Ascending aorta (tissue), 2 donors: Measurements from ENCODE around the gene FAHD1. TPM values are rescaled to one million over a fixed set of nuclear protein-coding genes. Genes with fewer than 3 reads are reported as not detected.

Experiments used
- DNase-seq, 2 donors: peaks; one replicate each; pipeline ENCODE4 v3.0.0-alpha.2; 2019; ENCODE audit warnings: low spot score in 2 of 2
- H3K27ac ChIP-seq, 2 donors: fragments of 200-600 bp; sonication (generic); one replicate each; pipeline ENCODE4 v1.5.1; 2016 to 2017; ENCODE audit warnings: mild to moderate bottlenecking in 1 of 2
- H3K27me3 ChIP-seq: fragments of 200-600 bp; sonication (generic); one replicate; pipeline ENCODE4 v1.5.1; 2017
- H3K36me3 ChIP-seq, 2 donors: fragments of 200-600 bp; sonication (generic); one replicate each; pipeline ENCODE4 v1.5.1; 2016
- H3K4me1 ChIP-seq, 2 donors: fragments of 200-600 bp; sonication (generic); one replicate each; pipeline ENCODE4 v1.5.1; 2016 to 2017; ENCODE audit warnings: mild to moderate bottlenecking in 1 of 2
- H3K4me3 ChIP-seq, 2 donors: fragments of 200-600 bp; sonication (generic); one replicate each; pipeline ENCODE4 v1.5.1; 2016 to 2017; ENCODE audit warnings: mild to moderate bottlenecking in 1 of 2
- H3K9me3 ChIP-seq, 2 donors: fragments of 200-600 bp; sonication (generic); one replicate each; pipeline ENCODE4 v1.5.1; 2016
- CTCF ChIP-seq, 3 experiments: fragments of 200-600 bp in 2 of 3; fragments of 450-650 bp in 1 of 3; sonication (generic) in 2 of 3; IDR thresholded peaks; one replicate each; pipeline ENCODE4 v1.5.1; 2016 to 2019; ENCODE audit warnings: antibody characterized with exemption in 3 of 3, mild to moderate bottlenecking in 1 of 3, moderate library complexity in 1 of 3
- intact Hi-C: fragments of 100-400 bp; cut with DNase I; formaldehyde crosslinking; loops from one replicate; pipeline ENCODE4 v1.15.1; 2023
- total RNA-seq: library from RNA; depleted of rRNA; stranded (reverse); fragments of >200 nt; gene quantifications from one replicate; pipeline ENCODE4 v1.1.0, GENCODE V29; 2016

Gene FAHD1
- total RNA-seq, 1 donor from 2014 or later, result 233 TPM

GRCh38 chr16:1831186-1832075 lies 4.4 kb downstream of the FAHD1 start:
- peaks cover 3 to 4% of the 10 kb centered on the region in 2 donors for H3K36me3 ChIP-seq
- no peak overlapping the region for H3K4me3 ChIP-seq
- no peak for DNase-seq
- H3K27me3 ChIP-seq, result no peaks in the 10 kb centered on the region
- TF ChIP-seq CTCF (IDR thresholded peaks at IDR 0.05), result no peak
- intact Hi-C loops, result no loop called here
- no peaks in the 10 kb centered on the region for H3K9me3 ChIP-seq
- peaks cover 3 to 19% of the 10 kb centered on the region in 2 donors for H3K4me1 ChIP-seq
- no peak overlapping the region for H3K27ac ChIP-seq

GRCh38 chr16:1832838-1833454 lies 5.9 kb downstream of the FAHD1 start:
- peaks cover 0 to 14% of the 10 kb centered on the region in 2 donors for H3K4me1 ChIP-seq
- no peak for TF ChIP-seq CTCF (IDR thresholded peaks at IDR 0.05)
- no peak overlapping the region for H3K4me3 ChIP-seq
- H3K36me3 ChIP-seq, result peaks cover 3 to 4% of the 10 kb centered on the region in 2 donors
- H3K27me3 ChIP-seq, result no peaks in the 10 kb centered on the region
- no peaks in the 10 kb centered on the region for H3K9me3 ChIP-seq
- intact Hi-C loops, result no loop called here
- DNase-seq, result no peak
- no peak overlapping the region for H3K27ac ChIP-seq

- H3K4me1 ChIP-seq, result peaks cover 0 to 3% of the 10 kb centered on the region in 2 donors
- H3K36me3 ChIP-seq, result peaks cover 0 to 4% of the 10 kb centered on the region in 2 donors
- no peak overlapping the region for H3K4me3 ChIP-seq
- no peaks in the 10 kb centered on the region for H3K9me3 ChIP-seq
- intact Hi-C loops, result no loop called here
- H3K27ac ChIP-seq, result no peak overlapping the region
- H3K27me3 ChIP-seq, result no peaks in the 10 kb centered on the region
- no peak for TF ChIP-seq CTCF (IDR thresholded peaks at IDR 0.05)
- no peak for DNase-seq
Measured at GRCh38 chr16:1834096-1834495, 7.1 kb downstream of the FAHD1 start.

- no peaks in the 10 kb centered on the region for H3K36me3 ChIP-seq
Measured at GRCh38 chr16:1839554-1839953, 12.5 kb downstream of the FAHD1 start.

GRCh38 chr16:1845985-1846384 lies 19.0 kb downstream of the FAHD1 start:
- DNase-seq, result no peak
- H3K9me3 ChIP-seq, result no peaks in the 10 kb centered on the region
- intact Hi-C loops, result no loop called here
- H3K27me3 ChIP-seq, result no peaks in the 10 kb centered on the region
- no peak for TF ChIP-seq CTCF (IDR thresholded peaks at IDR 0.05)
- no peak overlapping the region for H3K4me3 ChIP-seq
- H3K36me3 ChIP-seq, result no peaks in the 10 kb centered on the region
- H3K27ac ChIP-seq, result no peak overlapping the region
- no peaks in the 10 kb centered on the region for H3K4me1 ChIP-seq

More at GRCh38 chr16:1839554-1839953, 12.5 kb downstream of the FAHD1 start:
- no peak for TF ChIP-seq CTCF (IDR thresholded peaks at IDR 0.05)
- intact Hi-C loops, result no loop called here
- Histone ChIP-seq H3K27me3 (no peaks in the 10 kb centered on the region), H3K4me1 (no peaks in the 10 kb centered on the region), H3K27ac (no peak overlapping the region), H3K9me3 (no peaks in the 10 kb centered on the region), H3K4me3 (no peak overlapping the region)
- DNase-seq, result no peak
